Spleen (tissue), 11 donors: ENCODE data around the gene SLC9A8. TPM values are rescaled to one million over a fixed set of nuclear protein-coding genes. Genes with fewer than 3 reads are reported as not detected.
A peak's percentile ranks its signal among the peaks of the same experiment; 100 is the strongest.

Experiments used
- DNase-seq: peaks from one replicate; pipeline ENCODE4 v3.0.0-alpha.2; 2020
- H3K27ac ChIP-seq, 8 donors: fragments of 200-600 bp; sonication (generic) in 7 of 8; 1 replicate in 4 of 8; 2 replicates in 4 of 8; pipeline versions ENCODE4 v1.5.0 to v1.8.0; 2016 to 2021; ENCODE audit warnings: inconsistent platforms in 4 of 8, mild to moderate bottlenecking in 4 of 8, moderate library complexity in 1 of 8
- H3K27me3 ChIP-seq, 7 donors: fragments of 200-600 bp; sonication (generic) in 6 of 7; replicated peaks in 1 of 7; 1 replicate in 4 of 7; 2 replicates in 3 of 7; pipeline versions ENCODE4 v1.5.0 to v1.8.0; 2016 to 2021; ENCODE audit warnings: inconsistent platforms in 3 of 7, mild to moderate bottlenecking in 1 of 7
- H3K36me3 ChIP-seq, 6 donors: fragments of 200-600 bp; sonication (generic) in 5 of 6; 1 replicate in 4 of 6; 2 replicates in 2 of 6; pipeline versions ENCODE4 v1.5.0 to v1.8.0; 2016 to 2021; ENCODE audit warnings: inconsistent platforms in 2 of 6
- H3K4me1 ChIP-seq, 6 donors: fragments of 200-600 bp; sonication (generic) in 5 of 6; 1 replicate in 3 of 6; 2 replicates in 3 of 6; pipeline versions ENCODE4 v1.5.0 to v1.8.0; 2016 to 2021; ENCODE audit warnings: inconsistent platforms in 3 of 6
- H3K4me3 ChIP-seq, 8 donors: fragments of 200-600 bp; sonication (generic) in 7 of 8; 1 replicate in 4 of 8; 2 replicates in 4 of 8; pipeline versions ENCODE4 v1.5.0 to v1.8.0; 2016 to 2021; ENCODE audit warnings: inconsistent platforms in 4 of 8, mild to moderate bottlenecking in 4 of 8, moderate library complexity in 2 of 8
- H3K9me3 ChIP-seq, 8 donors: fragments of 200-600 bp; sonication (generic) in 7 of 8; 1 replicate in 4 of 8; 2 replicates in 4 of 8; pipeline versions ENCODE4 v1.5.0 to v1.8.0; 2016 to 2021; ENCODE audit warnings: inconsistent platforms in 4 of 8
- CTCF ChIP-seq, 11 experiments: fragments of 200-600 bp in 7 of 11; fragments of 450-650 bp in 4 of 11; sonication (generic) in 4 of 11; IDR thresholded peaks in 8 of 11; conservative IDR thresholded peaks in 3 of 11; 1 replicate in 7 of 11; 2 replicates in 4 of 11; pipeline versions ENCODE4 v1.4.0 to v1.8.0; 2016 to 2021; ENCODE audit warnings: antibody characterized with exemption in 11 of 11, inconsistent platforms in 4 of 11, mild to moderate bottlenecking in 1 of 11
- POLR2A ChIP-seq, 3 donors: fragments of 450-650 bp; IDR thresholded peaks; one replicate each; pipeline ENCODE4 v1.5.1; 2017; ENCODE audit warnings: antibody characterized with exemption in 3 of 3, mild to moderate bottlenecking in 1 of 3
- POLR2AphosphoS5 ChIP-seq, 3 donors: sonication (generic); formaldehyde crosslinking; IDR thresholded peaks; one replicate each; pipeline ENCODE4 v1.5.1; 2017; ENCODE audit warnings: antibody characterized with exemption in 3 of 3
- WGBS, 5 donors: extraction: QIAGEN DNeasy Blood & Tissue Kit in 3 of 5; methylation state at CpG; one replicate each; pipeline versions ENCODE4 v1.1.5 to v1.1.7; 2013 to 2018; 5-methylcytosine and 5-hydroxymethylcytosine counted together
- intact Hi-C: fragments of 100-400 bp; cut with DNase I; formaldehyde crosslinking; loops from one replicate; pipeline ENCODE4 v1.15.0; 2023; ENCODE audit warnings: low total_unique reads
- polyA plus RNA-seq, 3 donors: library from polyadenylated mRNA; stranded (reverse); fragments of 200-250 nt; gene quantifications; one replicate each; pipeline ENCODE4 v1.2.1, GENCODE V29; 2013
- small RNA-seq, 4 donors: library from RNA; depleted of rRNA; stranded (forward); fragments of <200 nt; gene quantifications; one replicate each; pipeline ENCODE3, GENCODE V24; 2016
- total RNA-seq, 7 donors: library from RNA; depleted of rRNA in 3 of 7; stranded (reverse); fragments of >200 nt in 3 of 7; fragmentation: NEBNext Ultra II Directional in 4 of 7; extraction: Animal tissue kit (Norgen Biotek cat#: 25700) in 4 of 7; gene quantifications; one replicate each; pipeline versions ENCODE4 v1.1.0 to v1.2.1, GENCODE V29; 2016 to 2021
- donor health status: healthy with polysubstance abuse.
- donor health status: DM: no; HTN: no; CAD: no; lungs with moderate emphysema.
- donor health status: DM: no; HTN: no; CAD: no.
- donor health status: Bipolar disorder and iron deficiency.
- donor health status: healthy.
- donor health status: DM: no; HTN: no; CAD: no.
- donor health status: DM: yes; HTN: yes; CAD: no.

The SLC9A8 gene
- total and polyA plus RNA-seq, 10 donors: 4.6 to 35.3 (median 22.3) TPM

GRCh38 chr20:49938173-49939163 is 125.8 kb downstream of the SLC9A8 start:
- intact Hi-C loops: no loop called here
- H3K9me3 ChIP-seq: no peaks in the 10 kb centered on the region
- peak overlapping the region in 6 of 8 donors; percentile 9 to 99 (median 96) for H3K4me3 ChIP-seq
- 65 to 83% (median 75%) methylated on average over 12 of the region's 12 CpGs for WGBS, 5 donors
- no peak for TF ChIP-seq CTCF (IDR thresholded peaks at IDR 0.05 in 8 of 11, conservative IDR thresholded peaks at IDR 0.05 in 3 of 11)
- no peak for TF ChIP-seq POLR2A (IDR thresholded peaks at IDR 0.05)
- no peak for TF ChIP-seq POLR2AphosphoS5 (IDR thresholded peaks at IDR 0.05)
- peaks cover 28 to 89% (median 68%) of the 10 kb centered on the region in 6 donors for H3K4me1 ChIP-seq
- no peaks in the 10 kb centered on the region for H3K27me3 ChIP-seq
- DNase-seq: peak; percentile 25
- H3K36me3 ChIP-seq: peaks cover 0 to 48% (median 30%) of the 10 kb centered on the region in 6 donors
- H3K27ac ChIP-seq: peak overlapping the region; percentile 15 to 98 (median 73)

- TF ChIP-seq POLR2AphosphoS5 (IDR thresholded peaks at IDR 0.05): no peak
- TF ChIP-seq POLR2A (IDR thresholded peaks at IDR 0.05): no peak
- TF ChIP-seq CTCF (IDR thresholded peaks at IDR 0.05 in 8 of 11, conservative IDR thresholded peaks at IDR 0.05 in 3 of 11): no peak
- WGBS, 5 donors: 92 to 97% (median 96%) methylated on average over 15 of the region's 15 CpGs
- Histone ChIP-seq H3K4me3 (no peak overlapping the region), H3K9me3 (no peaks in the 10 kb centered on the region), H3K36me3 (peaks cover 4 to 78% (median 55%) of the 10 kb centered on the region in 6 donors), H3K27me3 (no peaks in the 10 kb centered on the region), H3K4me1 (peaks cover 24 to 91% (median 60%) of the 10 kb centered on the region in 6 donors), H3K27ac (no peak overlapping the region)
- DNase-seq: no peak
- intact Hi-C loops: no loop called here
Observed at GRCh38 chr20:49941456-49941855, 128.8 kb downstream of the SLC9A8 start.

Small RNA genes lying within 50 kb of the gene (small RNA-seq; reads per million reads assigned to genes)
- gene RF00017: 0 reads per million in 4 donors
- gene RF00019: 0 reads per million in 4 donors
- gene RNU6-919P: 0 to 0.07 (median 0) reads per million in 4 donors

Other genes starting within 250 kb of the SLC9A8 start
- 1 to 10 TPM in 3 of 7 donors, under 1 TPM in 4; 0.34 to 1.6 (median 0.98) TPM for gene PTGIS, start 244.7 kb upstream of the SLC9A8 start, total RNA-seq
- 1 to 10 TPM in 1 of 3 donors, under 1 TPM in 2; 0.15 to 1.5 (median 0.86) TPM for gene PTGIS, start 244.7 kb upstream of the SLC9A8 start, polyA plus RNA-seq
- 10 to 100 TPM; 41.1 to 79.0 (median 63.4) TPM for gene B4GALT5, start 99.0 kb upstream of the SLC9A8 start, total RNA-seq
- 10 to 100 TPM in 1 of 3 donors, 1 to 10 TPM in 2; 3.9 to 15.7 (median 4.3) TPM for gene B4GALT5, start 99.0 kb upstream of the SLC9A8 start, polyA plus RNA-seq
- gene SPATA2, start 102.7 kb downstream of the SLC9A8 start, total RNA-seq: 10 to 100 TPM; 11.2 to 33.2 (median 17.2) TPM
- gene SPATA2, start 102.7 kb downstream of the SLC9A8 start, polyA plus RNA-seq: 1 to 10 TPM; 2.9 to 8.0 (median 4.1) TPM
- gene RNF114, start 123.6 kb downstream of the SLC9A8 start, total RNA-seq: 100 to 1,000 TPM in 6 of 7 donors, 10 to 100 TPM in 1; 96.5 to 246 (median 113) TPM
- gene RNF114, start 123.6 kb downstream of the SLC9A8 start, polyA plus RNA-seq: 10 to 100 TPM; 35.5 to 62.0 (median 37.6) TPM
- gene SNAI1, start 170.2 kb downstream of the SLC9A8 start, total RNA-seq: 10 to 100 TPM in 2 of 7 donors, 1 to 10 TPM in 5; 2.1 to 10.5 (median 8.3) TPM
- 1 to 10 TPM; 1.3 to 2.4 (median 1.7) TPM for gene SNAI1, start 170.2 kb downstream of the SLC9A8 start, polyA plus RNA-seq